OCI-LY7 (cell line): ENCODE results near the gene ASCC2. TPM values are rescaled to one million over a fixed set of nuclear protein-coding genes. Genes with fewer than 3 reads are reported as not detected.

Experiments used
- BruUV-seq: library from RNA; stranded (reverse); fragments of 400-500 nt; replicated peaks from 2 replicates; lab custom pipeline; 2021; lab: Mats Ljungman, UMichigan
- CTCF ChIA-PET: fragments of 300-600 bp; sonication (Branson Sonifier 250); formaldehyde crosslinking; loops from one replicate; lab custom pipeline; 2022; ENCODE audit warnings: antibody characterized with exemption; ENCODE audit not compliant: unreplicated experiment; lab: Charles Lee
- POLR2A ChIA-PET: fragments of 300-600 bp; sonication (Branson Sonifier 250); formaldehyde crosslinking; loops from one replicate; lab custom pipeline; 2022; ENCODE audit warnings: antibody characterized with exemption; lab: Charles Lee
- DNase-seq: peaks from one replicate; pipeline ENCODE4 v3.0.0-alpha.2; 2015; ENCODE audit warnings: low spot score
- H2AFZ ChIP-seq: fragments of 200-600 bp; sonication (generic), shearing (Covaris generic); 2 replicates; pipeline ENCODE4 v1.6.1; 2014; ENCODE audit warnings: mild to moderate bottlenecking, antibody characterized with exemption, low read length, moderate library complexity
- H3K27ac ChIP-seq: fragments of 200-600 bp; sonication (generic); 2 replicates; pipeline ENCODE4 v1.5.1; 2014; ENCODE audit warnings: mixed run types, low read depth, mild to moderate bottlenecking, moderate library complexity, low read length, inconsistent platforms; ENCODE audit not compliant: poor library complexity, severe bottlenecking
- H3K36me3 ChIP-seq: fragments of 200-600 bp; sonication (generic); 2 replicates; pipeline ENCODE4 v1.6.1; 2014; ENCODE audit warnings: mild to moderate bottlenecking, antibody characterized with exemption, low read length, moderate library complexity, mixed read lengths; ENCODE audit not compliant: insufficient read depth
- H3K4me1 ChIP-seq: fragments of 200-600 bp; sonication (generic); 2 replicates; pipeline ENCODE4 v1.5.1; 2014; ENCODE audit warnings: mild to moderate bottlenecking, low read length; ENCODE audit not compliant: insufficient read depth, poor library complexity, severe bottlenecking
- H3K4me2 ChIP-seq: fragments of 200-600 bp; sonication (generic); 2 replicates; pipeline ENCODE4 v1.6.1; 2014; ENCODE audit warnings: mild to moderate bottlenecking, low read length
- H3K4me3 ChIP-seq: fragments of 200-600 bp; sonication (generic); 2 replicates; pipeline ENCODE4 v1.5.1; 2014; ENCODE audit warnings: mild to moderate bottlenecking, low read depth, low read length; ENCODE audit not compliant: poor library complexity, severe bottlenecking
- H3K79me2 ChIP-seq: fragments of 200-600 bp; sonication (generic); 2 replicates; pipeline ENCODE4 v1.6.1; 2016; ENCODE audit warnings: low read depth, mild to moderate bottlenecking, low read length, moderate library complexity, mixed read lengths; ENCODE audit not compliant: insufficient read depth
- H3K9me2 ChIP-seq: fragments of 200-600 bp; sonication (generic); 2 replicates; pipeline ENCODE4 v1.6.1; 2016; ENCODE audit warnings: mild to moderate bottlenecking, low read length, mixed read lengths; ENCODE audit not compliant: insufficient read depth
- H3K9me3 ChIP-seq: fragments of 200-600 bp; sonication (generic); 2 replicates; pipeline ENCODE4 v1.6.1; 2014; ENCODE audit warnings: mild to moderate bottlenecking, mixed run types, low read length, mixed read lengths
- H4K20me1 ChIP-seq: fragments of 200-600 bp; sonication (generic); 2 replicates; pipeline ENCODE4 v1.6.1; 2014; ENCODE audit warnings: mild to moderate bottlenecking, antibody characterized with exemption, low read length, moderate library complexity, mixed read lengths; ENCODE audit not compliant: insufficient read depth
- CTCF ChIP-seq: fragments of 200-600 bp; sonication (generic); conservative IDR thresholded peaks from 2 replicates; pipeline ENCODE4 v1.5.1; 2014; ENCODE audit warnings: mild to moderate bottlenecking, antibody characterized with exemption, low read length, moderate library complexity, mixed read lengths
- EZH2phosphoT487 ChIP-seq: fragments of 200-600 bp; sonication (generic); IDR thresholded peaks from 2 replicates; pipeline ENCODE4 v1.6.1; 2018; ENCODE audit warnings: low read depth, borderline replicate concordance, mild to moderate bottlenecking, mixed run types, antibody characterized with exemption, low read length, moderate library complexity, mixed read lengths
- intact Hi-C: fragments of 100-400 bp; cut with micrococcal nuclease; formaldehyde crosslinking; loops from one replicate; pipeline ENCODE4 v1.10.0; 2022; ENCODE audit not compliant: unreplicated experiment
- total RNA-seq, 2 experiments: library from RNA; depleted of rRNA in 1 of 2; stranded (reverse); fragments of >200 nt in 1 of 2; shearing (Covaris generic) in 1 of 2; gene quantifications; 2 replicates each; pipeline ENCODE4 v1.2.3, GENCODE V29; 2014 to 2022

Gene ASCC2
- total RNA-seq, 2 experiments from 2014 or later = 40.2 to 68.8 TPM

- no peaks in the 10 kb centered on the region for H3K4me1 ChIP-seq
- H3K4me2 ChIP-seq = no peak overlapping the region
- H3K9me3 ChIP-seq = no peaks in the 10 kb centered on the region
- intact Hi-C loops = no loop called here
- no peak overlapping the region for H3K27ac ChIP-seq
- H3K36me3 ChIP-seq = no peaks in the 10 kb centered on the region
- no peak for DNase-seq
- H3K79me2 ChIP-seq = no peaks in the 10 kb centered on the region
- no peak overlapping the region for H3K4me3 ChIP-seq
- TF ChIP-seq EZH2phosphoT487 = no peak
- no peak for TF ChIP-seq CTCF
- POLR2A ChIA-PET = no interaction called here
- no peaks in the 10 kb centered on the region for H4K20me1 ChIP-seq
- H2AFZ ChIP-seq = no peak overlapping the region
- no peaks in the 10 kb centered on the region for H3K9me2 ChIP-seq
- CTCF ChIA-PET = no interaction called here
- BruUV-seq = no TSS peak
Observed at GRCh38 chr22:29872144-29872893, 34.2 kb upstream of the ASCC2 start.

GRCh38 chr22:29871684-29872083 is 33.6 kb upstream of the ASCC2 start:
- H3K9me3 ChIP-seq = no peaks in the 10 kb centered on the region
- TF ChIP-seq CTCF (no peak), EZH2phosphoT487 (no peak)
- no peaks in the 10 kb centered on the region for H3K36me3 ChIP-seq
- H4K20me1 ChIP-seq = no peaks in the 10 kb centered on the region
- H2AFZ ChIP-seq = no peak overlapping the region
- H3K4me1 ChIP-seq = no peaks in the 10 kb centered on the region
- no peaks in the 10 kb centered on the region for H3K9me2 ChIP-seq
- BruUV-seq = no TSS peak
- no peak for DNase-seq
- H3K79me2 ChIP-seq = no peaks in the 10 kb centered on the region
- POLR2A ChIA-PET = no interaction called here
- CTCF ChIA-PET = no interaction called here
- H3K4me3 ChIP-seq = no peak overlapping the region
- no peak overlapping the region for H3K4me2 ChIP-seq
- H3K27ac ChIP-seq = no peak overlapping the region
- intact Hi-C loops = no loop called here

- POLR2A ChIA-PET = interaction anchor here (0.8 kb wide), 1 partner anchor 181 kb away, joined by 3 read pairs; no protein-coding TSS in a partner anchor
- no peaks in the 10 kb centered on the region for H3K79me2 ChIP-seq
- no peaks in the 10 kb centered on the region for H4K20me1 ChIP-seq
- H3K9me2 ChIP-seq = no peaks in the 10 kb centered on the region
- no peaks in the 10 kb centered on the region for H3K4me1 ChIP-seq
- H2AFZ ChIP-seq = no peak overlapping the region
- no peaks in the 10 kb centered on the region for H3K36me3 ChIP-seq
- CTCF ChIA-PET = no interaction called here
- BruUV-seq = no TSS peak
- no peak overlapping the region for H3K4me2 ChIP-seq
- DNase-seq = no peak
- H3K9me3 ChIP-seq = no peaks in the 10 kb centered on the region
- intact Hi-C loops = no loop called here
- no peak overlapping the region for H3K4me3 ChIP-seq
- TF ChIP-seq CTCF = no peak
- no peak for TF ChIP-seq EZH2phosphoT487
- no peak overlapping the region for H3K27ac ChIP-seq
Observed at GRCh38 chr22:29870574-29870973, 32.5 kb upstream of the ASCC2 start.
